ENCODE measurements around the gene PGC. TPM values are rescaled to one million over a fixed set of nuclear protein-coding genes. Genes with fewer than 3 reads are reported as not detected.

PGC gene
- polyA plus RNA-seq, 1 of the 3 experiments (the other 2 are of a cell fraction): not detected

- peak overlapping the region; percentile 44 for H3K9ac ChIP-seq
- H4K20me1 ChIP-seq (ENCODE audit: insufficient read depth): no peaks in the 10 kb centered on the region
- peak overlapping the region; percentile 64; the same call in 1 of the 2 replicates for H3K4me2 ChIP-seq
- H3K36me3 ChIP-seq (replicated peaks in 1 of 2; ENCODE audit: control insufficient read depth in 1 of 2, insufficient read depth in 2 of 2, low read length in 1 of 2): no peaks in the 10 kb centered on the region
- H2AFZ ChIP-seq (ENCODE audit: low read depth): no peak overlapping the region
- no peak for DNase-seq
- ChIA-PET POLR2A (interaction anchor here (1.4 kb wide), 1 partner anchor 25 kb away, joined by 3 read pairs; no protein-coding TSS in a partner anchor), CTCF (interaction anchor here (0.9 to 3.3 kb wide), 15 partner anchors 11 to 385 kb away, joined by 3 to 29 read pairs (median 6); partner anchors contain the start of genes TFEB and TOMM6)
- no peaks in the 10 kb centered on the region for H3K9me3 ChIP-seq
- no peaks in the 10 kb centered on the region for H3K27me3 ChIP-seq (ENCODE audit: insufficient read depth)
- H3K4me3 ChIP-seq (ENCODE audit: low read depth in 2 of 2, low read length in 1 of 2): no peak overlapping the region
- 98% methylated on average over 4 of the region's 5 CpGs for WGBS (ENCODE audit: low lambda C conversion rate)
- peaks cover 14% of the 10 kb centered on the region for H3F3A ChIP-seq (replicated peaks; ENCODE audit: insufficient read depth)
- TF ChIP-seq JUND (IDR thresholded peaks at IDR 0.05) (no peak), RXRA (IDR thresholded peaks at IDR 0.05; ENCODE audit: borderline replicate concordance, low read depth) (no peak), RAD21 (IDR thresholded peaks at IDR 0.05; ENCODE audit: low read length) (no peak), POLR2AphosphoS5 (IDR thresholded peaks at IDR 0.05; ENCODE audit: low read depth, low read length) (no peak), RFX5 (IDR thresholded peaks at IDR 0.05; ENCODE audit: low read length) (no peak), GATA2 (CRISPR knock-in tag; IDR thresholded peaks at IDR 0.05) (no peak), ZBTB33 (IDR thresholded peaks at IDR 0.05; ENCODE audit: borderline replicate concordance, low read depth) (no peak), FOSL2 (IDR thresholded peaks at IDR 0.05; ENCODE audit: borderline replicate concordance, low read depth) (no peak), TAF1 (IDR thresholded peaks at IDR 0.05; ENCODE audit: borderline replicate concordance, low read depth, low read length) (no peak)
- peaks cover 31% of the 10 kb centered on the region for H3K79me2 ChIP-seq (ENCODE audit: insufficient read depth)
- H3K9me2 ChIP-seq: no peaks in the 10 kb centered on the region
- peak overlapping the region in 1 of 2 experiments; percentile 83; a peak in 1 of 4 replicates for H3K27ac ChIP-seq (ENCODE audit: low read depth in 2 of 2, low read length in 1 of 2)
- H3K4me1 ChIP-seq (ENCODE audit: control insufficient read depth in 1 of 2, insufficient read depth in 2 of 2, low read depth in 1 of 2, low read length in 1 of 2): peaks cover 19 to 31% of the 10 kb centered on the region in 2 experiments; a peak in 3 of 4 replicates
Measured at GRCh38 chr6:41704656-41705310, 42.4 kb downstream of the PGC start.

- no peak overlapping the region for H3K4me2 ChIP-seq
- ChIA-PET POLR2A (no interaction called here), CTCF (interaction anchor here (1.2 to 3.3 kb wide), 5 partner anchors 16 to 82 kb away, joined by 3 to 29 read pairs (median 9); partner anchors contain the start of gene TFEB)
- no peak for DNase-seq
- H3K36me3 ChIP-seq (replicated peaks in 1 of 2; ENCODE audit: control insufficient read depth in 1 of 2, insufficient read depth in 2 of 2, low read length in 1 of 2): no peaks in the 10 kb centered on the region
- H3F3A ChIP-seq (replicated peaks; ENCODE audit: insufficient read depth): peaks cover 22% of the 10 kb centered on the region
- H3K9ac ChIP-seq: no peak overlapping the region
- no peak overlapping the region for H3K27ac ChIP-seq (ENCODE audit: low read depth in 2 of 2, low read length in 1 of 2)
- no peaks in the 10 kb centered on the region for H3K9me2 ChIP-seq
- WGBS (ENCODE audit: low lambda C conversion rate): 92% methylated on average over 7 of the region's 7 CpGs
- no peak overlapping the region for H2AFZ ChIP-seq (ENCODE audit: low read depth)
- peaks cover 31% of the 10 kb centered on the region for H3K79me2 ChIP-seq (ENCODE audit: insufficient read depth)
- H3K4me3 ChIP-seq (ENCODE audit: low read depth in 2 of 2, low read length in 1 of 2): no peak overlapping the region
- no peaks in the 10 kb centered on the region for H3K27me3 ChIP-seq (ENCODE audit: insufficient read depth)
- H4K20me1 ChIP-seq (ENCODE audit: insufficient read depth): no peaks in the 10 kb centered on the region
- no peaks in the 10 kb centered on the region for H3K9me3 ChIP-seq
- peaks cover 27 to 34% of the 10 kb centered on the region in 2 experiments; a peak in 3 of 4 replicates for H3K4me1 ChIP-seq (ENCODE audit: control insufficient read depth in 1 of 2, insufficient read depth in 2 of 2, low read depth in 1 of 2, low read length in 1 of 2)
- TF ChIP-seq FOXJ3 (CRISPR knock-in tag; IDR thresholded peaks at IDR 0.05) (no peak), RCOR1 (IDR thresholded peaks at IDR 0.05; ENCODE audit: low read length) (no peak), EZH2phosphoT487 (IDR thresholded peaks at IDR 0.05; ENCODE audit: borderline replicate concordance, low read depth) (no peak), RFX5 (IDR thresholded peaks at IDR 0.05; ENCODE audit: low read length) (no peak), CHD2 (IDR thresholded peaks at IDR 0.05; ENCODE audit: low read length, partially characterized antibody) (no peak), CTCF (IDR thresholded peaks at IDR 0.05) (no peak), NRF1 (IDR thresholded peaks at IDR 0.05; ENCODE audit: low read depth, low read length) (no peak), ZBTB33 (IDR thresholded peaks at IDR 0.05; ENCODE audit: borderline replicate concordance, low read depth) (no peak), TAF1 (IDR thresholded peaks at IDR 0.05; ENCODE audit: borderline replicate concordance, low read depth, low read length) (no peak), ELF1 (IDR thresholded peaks at IDR 0.05) (no peak), POLR2AphosphoS5 (IDR thresholded peaks at IDR 0.05; ENCODE audit: low read depth, low read length) (no peak), TEAD4 (IDR thresholded peaks at IDR 0.05; ENCODE audit: borderline replicate concordance, insufficient read depth) (no peak), USF2 (IDR thresholded peaks at IDR 0.05; ENCODE audit: borderline replicate concordance, low read depth, low read length) (no peak)
Measured at GRCh38 chr6:41704028-41704427, 43.2 kb downstream of the PGC start.
